H1 (cell line): ENCODE data around the gene RBM14. TPM values are rescaled to one million over a fixed set of nuclear protein-coding genes. Genes with fewer than 3 reads are reported as not detected.
A peak's percentile ranks its signal among the peaks of the same experiment; 100 is the strongest.

Source experiments
- CTCF ChIA-PET: fragments of 300-600 bp; sonication (Branson Sonifier 250); formaldehyde crosslinking; loops from one replicate; lab custom pipeline; 2021; ENCODE audit not compliant: partially characterized antibody; lab: Charles Lee
- POLR2A ChIA-PET: fragments of 300-600 bp; sonication (Branson Sonifier 250); formaldehyde crosslinking; loops from one replicate; lab custom pipeline; 2021; ENCODE audit warnings: inconsistent platforms; ENCODE audit not compliant: partially characterized antibody; lab: Charles Lee
- DNase-seq, 2 experiments: peaks; one replicate each; pipeline versions ENCODE4 v3.0.0 to v3.0.0-alpha.2; 2010 to 2022; ENCODE audit warnings: low spot score in 2 of 2, low read depth in 1 of 2, mixed read lengths in 1 of 2
- FAIRE-seq: peaks from 2 replicates; lab custom pipeline; 2011; peaks lifted over from hg19 to GRCh38; lab: Jason Lieb, UNC
- H2AFZ ChIP-seq: 2 replicates; pipeline ENCODE4 v1.8.1; 2012; ENCODE audit warnings: low read length, inconsistent platforms
- H2AK5ac ChIP-seq: 2 replicates; pipeline ENCODE4 v1.6.1; 2013; ENCODE audit warnings: low read depth, low read length
- H2BK120ac ChIP-seq: replicated peaks from 2 replicates; pipeline ENCODE3; 2013; ENCODE audit warnings: low read depth, low read length, inconsistent platforms
- H2BK12ac ChIP-seq: 2 replicates; pipeline ENCODE4 v1.6.1; 2013; ENCODE audit warnings: low read depth, low read length
- H2BK15ac ChIP-seq: 2 replicates; pipeline ENCODE4 v1.6.1; 2013; ENCODE audit warnings: low read length
- H2BK20ac ChIP-seq: 2 replicates; pipeline ENCODE4 v1.6.1; 2013; ENCODE audit warnings: low read length
- H2BK5ac ChIP-seq: 2 replicates; pipeline ENCODE4 v1.6.1; 2013; ENCODE audit warnings: low read depth, low read length
- H3K14ac ChIP-seq: 2 replicates; pipeline ENCODE4 v1.6.1; 2013; ENCODE audit warnings: inconsistent platforms; ENCODE audit not compliant: insufficient read length
- H3K18ac ChIP-seq: 2 replicates; pipeline ENCODE4 v1.6.1; 2013; ENCODE audit warnings: low read length; ENCODE audit errors: extremely low read depth
- H3K23ac ChIP-seq: 2 replicates; pipeline ENCODE4 v1.6.1; 2013; ENCODE audit warnings: inconsistent platforms; ENCODE audit not compliant: insufficient read length
- H3K23me2 ChIP-seq: 2 replicates; pipeline ENCODE4 v1.6.1; 2013; ENCODE audit warnings: low read depth, low read length
- H3K27ac ChIP-seq: 2 replicates; pipeline ENCODE4 v1.6.1; 2011; ENCODE audit warnings: low read depth, low read length, inconsistent platforms
- H3K27me3 ChIP-seq, 4 experiments: replicated peaks in 1 of 4; 1 replicate in 1 of 4; 2 replicates in 3 of 4; pipeline versions ENCODE4 v1.6.1 to v1.8.1; 2011 to 2013; ENCODE audit warnings: low read length in 3 of 4, mild to moderate bottlenecking in 3 of 4, inconsistent platforms in 2 of 4, mixed read lengths in 2 of 4, moderate library complexity in 1 of 4; ENCODE audit not compliant: control insufficient read depth in 3 of 4, insufficient read depth in 3 of 4; ENCODE audit errors: extremely low read depth in 1 of 4
- H3K36me3 ChIP-seq, 4 experiments: 2 replicates each; pipeline versions ENCODE4 v1.6.1 to v1.8.1; 2011 to 2013; ENCODE audit warnings: mild to moderate bottlenecking in 4 of 4, low read length in 3 of 4, moderate library complexity in 2 of 4, control low read depth in 1 of 4, inconsistent platforms in 1 of 4; ENCODE audit not compliant: insufficient read depth in 4 of 4, control insufficient read depth in 2 of 4
- H3K4ac ChIP-seq: replicated peaks from 2 replicates; pipeline ENCODE3; 2013; ENCODE audit warnings: low read length, low read depth, mixed read lengths, inconsistent platforms; ENCODE audit not compliant: insufficient read length
- H3K4me1 ChIP-seq, 4 experiments: replicated peaks in 1 of 4; 1 replicate in 1 of 4; 2 replicates in 3 of 4; pipeline versions ENCODE4 v1.6.1 to v1.8.1; 2011 to 2013; ENCODE audit warnings: low read length in 3 of 4, inconsistent platforms in 2 of 4, mixed read lengths in 1 of 4; ENCODE audit not compliant: insufficient read depth in 4 of 4, control insufficient read depth in 3 of 4
- H3K4me2 ChIP-seq, 2 experiments: 2 replicates each; pipeline versions ENCODE4 v1.6.1 to v1.8.1; 2011 to 2013; ENCODE audit warnings: low read depth in 2 of 2, low read length in 2 of 2, control low read depth in 1 of 2, inconsistent platforms in 1 of 2, mild to moderate bottlenecking in 1 of 2; ENCODE audit not compliant: insufficient read depth in 1 of 2
- H3K4me3 ChIP-seq, 4 experiments: fragments of 200-600, 300-600 bp in 1 of 4; sonication (generic), shearing (Covaris generic), sonication (Bioruptor Twin) in 1 of 4; 2 replicates each; pipeline versions ENCODE4 v1.5.1 to v1.8.1; 2011 to 2016; ENCODE audit warnings: low read length in 4 of 4, low read depth in 3 of 4, control low read depth in 2 of 4, inconsistent platforms in 2 of 4, mild to moderate bottlenecking in 2 of 4, mixed read lengths in 1 of 4, moderate library complexity in 1 of 4; ENCODE audit not compliant: insufficient read depth in 2 of 4; ENCODE audit errors: extremely low read depth in 1 of 4
- H3K56ac ChIP-seq: replicated peaks from 2 replicates; pipeline ENCODE3; 2013; ENCODE audit warnings: low read depth, mild to moderate bottlenecking, mixed read lengths, low read length, inconsistent platforms; ENCODE audit not compliant: insufficient read length
- H3K79me1 ChIP-seq: 2 replicates; pipeline ENCODE4 v1.6.1; 2013; ENCODE audit warnings: low read depth, low read length, control low read depth
- H3K79me2 ChIP-seq, 2 experiments: 2 replicates each; pipeline versions ENCODE4 v1.6.1 to v1.8.1; 2012 to 2013; ENCODE audit warnings: low read length in 2 of 2, mild to moderate bottlenecking in 2 of 2, inconsistent platforms in 1 of 2; ENCODE audit not compliant: insufficient read depth in 2 of 2, control insufficient read depth in 1 of 2
- H3K9ac ChIP-seq, 4 experiments: replicated peaks in 1 of 4; 1 replicate in 1 of 4; 2 replicates in 3 of 4; pipeline versions ENCODE4 v1.6.1 to v1.8.1; 2011 to 2013; ENCODE audit warnings: low read depth in 3 of 4, low read length in 3 of 4, control low read depth in 2 of 4, mild to moderate bottlenecking in 2 of 4, moderate library complexity in 2 of 4, inconsistent platforms in 1 of 4; ENCODE audit errors: extremely low read depth in 1 of 4
- H3K9me3 ChIP-seq, 2 experiments: 2 replicates each; pipeline versions ENCODE4 v1.6.1 to v1.8.1; 2012 to 2013; ENCODE audit warnings: mild to moderate bottlenecking in 2 of 2, moderate library complexity in 2 of 2, control low read depth in 1 of 2, inconsistent platforms in 1 of 2, low read depth in 1 of 2, low read length in 1 of 2, mixed read lengths in 1 of 2; ENCODE audit not compliant: insufficient read depth in 2 of 2
- H4K20me1 ChIP-seq, 2 experiments: replicated peaks in 1 of 2; 2 replicates each; pipeline versions ENCODE3 to v1.8.1; 2011 to 2013; ENCODE audit warnings: inconsistent platforms in 2 of 2, low read length in 2 of 2, mild to moderate bottlenecking in 1 of 2; ENCODE audit not compliant: insufficient read depth in 2 of 2, control insufficient read depth in 1 of 2
- H4K5ac ChIP-seq: 2 replicates; pipeline ENCODE4 v1.6.1; 2013; ENCODE audit warnings: low read length, low read depth, mixed read lengths, inconsistent platforms; ENCODE audit not compliant: insufficient read length
- H4K8ac ChIP-seq: 2 replicates; pipeline ENCODE4 v1.8.0; 2013; ENCODE audit warnings: mild to moderate bottlenecking, moderate library complexity, low read length, inconsistent platforms; ENCODE audit not compliant: insufficient read depth; ENCODE audit errors: extremely low read depth
- H4K91ac ChIP-seq: replicated peaks from 2 replicates; pipeline ENCODE3; 2013; ENCODE audit warnings: low read length, mixed read lengths, inconsistent platforms; ENCODE audit not compliant: insufficient read length
- POLR2AphosphoS5 ChIP-seq: IDR thresholded peaks from 2 replicates; pipeline ENCODE4 v1.6.1; 2011; ENCODE audit warnings: low read depth, low read length
- WGBS, 2 experiments: shearing (Covaris generic) in 1 of 2; methylation state at CpG; one replicate each; pipeline versions ENCODE4 v1.1.6 to v1.1.7; 2013 to 2015; ENCODE audit warnings: low lambda C conversion rate in 2 of 2, mixed read lengths in 2 of 2, inconsistent platforms in 1 of 2, low coverage in 1 of 2, missing lambda C conversion rate in 1 of 2; ENCODE audit not compliant: insufficient replicate concordance in 2 of 2, insufficient coverage in 1 of 2, insufficient read length in 1 of 2; ENCODE audit errors: extremely low coverage in 1 of 2, missing lambda C conversion rate in 1 of 2; 5-methylcytosine and 5-hydroxymethylcytosine counted together
- polyA plus RNA-seq, 7 experiments: library from polyadenylated mRNA; depleted of rRNA in 3 of 7; stranded (reverse) in 5 of 7; unstranded in 2 of 7; fragments of >200 nt in 5 of 7; fragments of 200-250 nt in 2 of 7; gene quantifications; 1 replicate in 5 of 7; 2 replicates in 1 of 7; 4 replicates in 1 of 7; pipeline versions ENCODE4 v1.2.1 to v1.2.3, GENCODE V29; 2011 to 2013; ENCODE audit warnings: missing spikeins in 2 of 7, mixed read lengths in 2 of 7
- total RNA-seq: library from RNA; stranded (reverse); fragmentation: NEBNext Ultra II Directional; extraction: Animal tissue kit (Norgen Biotek cat#: 25700); gene quantifications from 2 replicates; pipeline ENCODE4 v1.2.1, GENCODE V29; 2021

Gene RBM14
- total and polyA plus RNA-seq, 2 of the 8 experiments (the other 6 are each of a cell fraction or from before 2014, with no cell fraction given): 67.2 to 142 TPM

GRCh38 chr11:66639066-66639813, 22.8 kb downstream of the RBM14 start:
- peak overlapping the region; percentile 97 for H4K5ac ChIP-seq
- peaks cover 25 to 56% (median 39%) of the 10 kb centered on the region in 4 experiments for H3K36me3 ChIP-seq
- no peaks in the 10 kb centered on the region; the same call in none of the 2 replicates for H3K79me1 ChIP-seq
- H3K9ac ChIP-seq: peak overlapping the region; percentile 95 to 100 (median 99)
- DNase-seq (no peak), FAIRE-seq (no peak)
- H2BK120ac ChIP-seq: peak overlapping the region; percentile 26
- no peak overlapping the region for H3K14ac ChIP-seq
- no peak overlapping the region for H3K23ac ChIP-seq
- H4K91ac ChIP-seq: peak overlapping the region; percentile 56
- H3K9me3 ChIP-seq: no peaks in the 10 kb centered on the region
- H2AFZ ChIP-seq: no peak overlapping the region
- H3K23me2 ChIP-seq: peaks cover 10% of the 10 kb centered on the region
- no peak overlapping the region for H2BK15ac ChIP-seq
- H4K8ac ChIP-seq: peak overlapping the region; percentile 100; the same call in 1 of the 2 replicates
- peaks cover 53 to 78% of the 10 kb centered on the region in 2 experiments for H3K79me2 ChIP-seq
- peaks cover 31 to 42% of the 10 kb centered on the region in 2 experiments for H4K20me1 ChIP-seq
- H3K4me3 ChIP-seq: peak overlapping the region; percentile 84 to 98 (median 94)
- peak overlapping the region; percentile 99 for H3K27ac ChIP-seq
- H3K4me1 ChIP-seq: peaks cover 0 to 20% (median 15%) of the 10 kb centered on the region in 4 experiments; a peak in 5 of 7 replicates
- no peaks in the 10 kb centered on the region for H3K27me3 ChIP-seq
- H3K4ac ChIP-seq: peak overlapping the region; percentile 46
- ChIA-PET POLR2A (interaction anchor here (0.7 to 66.2 kb wide), 17 partner anchors 3 to 250 kb away, joined by 3 to 2165 read pairs (median 4); partner anchors contain the start of genes ACTN3, CCDC87, CCS and CTSF), CTCF (interaction anchor here (0.7 to 1.9 kb wide), 7 partner anchors 12 to 128 kb away, joined by 3 to 10 read pairs (median 4); partner anchors contain the start of gene CCDC87)
- no peak overlapping the region; the same call in 1 of the 2 replicates for H2BK12ac ChIP-seq
- H2BK5ac ChIP-seq: peak overlapping the region; percentile 100
- peak overlapping the region; percentile 14; the same call in 1 of the 2 replicates for H2AK5ac ChIP-seq
- peak overlapping the region; percentile 65 to 67 for H3K4me2 ChIP-seq
- 22% methylated on average over 27 of the region's 27 CpGs; no CpG with 5 or more reads in 1 of the 2 experiments for WGBS, 2 experiments
- no peak overlapping the region for H2BK20ac ChIP-seq
- peak overlapping the region; percentile 72; the same call in 1 of the 2 replicates for H3K18ac ChIP-seq
- peak overlapping the region; percentile 97 for H3K56ac ChIP-seq
- TF ChIP-seq POLR2AphosphoS5: no peak
